GM12878 (cell line): Measurements from ENCODE around the gene THRB. TPM values are rescaled to one million over a fixed set of nuclear protein-coding genes. Genes with fewer than 3 reads are reported as not detected.

Experiments
- ATAC-seq: fragments of 200-7000 bp; cut with Tn5 transposase; 3 replicates; pipeline ENCODE4 v1.9.1; 2020; ENCODE audit warnings: mild to moderate bottlenecking, moderate library complexity
- BruUV-seq: library from RNA; stranded (reverse); fragments of 400-500 nt; replicated peaks from 2 replicates; lab custom pipeline; 2021; lab: Mats Ljungman, UMichigan
- CTCF ChIA-PET: fragments of 300-600 bp; sonication (Branson Sonifier 250); formaldehyde crosslinking; extraction: SDS; loops from one replicate; lab custom pipeline; 2021; ENCODE audit warnings: inconsistent platforms; lab: Yijun Ruan, JAX
- POLR2A ChIA-PET: fragments of 350-600 bp; formaldehyde crosslinking; extraction: SDS; loops from one replicate; lab custom pipeline; 2021; ENCODE audit warnings: inconsistent platforms; lab: Charles Lee
- RAD21 ChIA-PET: fragments of 300-600 bp; sonication (Branson Sonifier 250); formaldehyde crosslinking; loops from one replicate; lab custom pipeline; 2023; ENCODE audit warnings: antibody characterized with exemption; ENCODE audit not compliant: unreplicated experiment; lab: Charles Lee
- SMC1A ChIA-PET: fragments of 300-600 bp; sonication (Branson Sonifier 250); formaldehyde crosslinking; loops from one replicate; lab custom pipeline; 2023; ENCODE audit not compliant: unreplicated experiment, uncharacterized antibody; lab: Charles Lee
- DNase-seq: peaks from one replicate; pipeline ENCODE4 v3.0.0-alpha.2; 2011; ENCODE audit warnings: low read depth, low spot score
- FAIRE-seq: peaks from 3 replicates; lab custom pipeline; 2011; peaks lifted over from hg19 to GRCh38; lab: Jason Lieb, UNC
- H2AFZ ChIP-seq: 2 replicates; pipeline ENCODE4 v1.6.0; 2011; ENCODE audit warnings: low read depth, low read length, control low read depth; ENCODE audit not compliant: control insufficient read depth
- H3K27ac ChIP-seq: 2 replicates; pipeline ENCODE4 v1.5.1; 2011; ENCODE audit warnings: control low read depth; ENCODE audit not compliant: control insufficient read depth, insufficient read depth
- H3K27me3 ChIP-seq, 2 experiments: replicated peaks in 1 of 2; 2 replicates each; pipeline versions ENCODE4 v1.6.0 to v1.6.1; 2011; ENCODE audit warnings: low read length in 1 of 2; ENCODE audit not compliant: control insufficient read depth in 2 of 2, insufficient read depth in 2 of 2
- H3K36me3 ChIP-seq, 2 experiments: 2 replicates each; pipeline ENCODE4 v1.5.1; 2011; ENCODE audit warnings: low read length in 1 of 2; ENCODE audit not compliant: control insufficient read depth in 2 of 2, insufficient read depth in 2 of 2
- H3K4me1 ChIP-seq: 2 replicates; pipeline ENCODE4 v1.6.1; 2011; ENCODE audit warnings: mild to moderate bottlenecking, low read length, moderate library complexity, mixed read lengths; ENCODE audit not compliant: control insufficient read depth, insufficient read depth
- H3K4me2 ChIP-seq: 2 replicates; pipeline ENCODE4 v1.6.0; 2011; ENCODE audit warnings: control low read depth; ENCODE audit not compliant: control insufficient read depth, insufficient read depth
- H3K4me3 ChIP-seq: fragments of 200-600 bp; sonication (generic); 2 replicates; pipeline ENCODE4 v1.5.1; 2016
- H3K79me2 ChIP-seq: 2 replicates; pipeline ENCODE4 v1.6.0; 2011; ENCODE audit warnings: low read length; ENCODE audit not compliant: control insufficient read depth, insufficient read depth
- H3K9ac ChIP-seq: 2 replicates; pipeline ENCODE4 v1.8.0; 2011; ENCODE audit warnings: low read length, control low read depth, mixed read lengths; ENCODE audit not compliant: control insufficient read depth, insufficient read depth
- H3K9me3 ChIP-seq: replicated peaks from 3 replicates; pipeline ENCODE4 v1.5.1; 2011; ENCODE audit warnings: mild to moderate bottlenecking, low read length; ENCODE audit not compliant: control insufficient read depth, insufficient read depth
- H4K20me1 ChIP-seq: 2 replicates; pipeline ENCODE4 v1.6.0; 2011; ENCODE audit not compliant: control insufficient read depth, insufficient read depth
- CBX5 ChIP-seq: sonication (generic); IDR thresholded peaks from 2 replicates; pipeline ENCODE4 v1.6.1; 2016; ENCODE audit warnings: low read depth, moderate library complexity, mild to moderate bottlenecking, inconsistent platforms
- EZH2 ChIP-seq: IDR thresholded peaks from 2 replicates; pipeline ENCODE4 v1.6.1; 2012; ENCODE audit warnings: low read depth, mild to moderate bottlenecking, control low read depth, inconsistent platforms, low read length, borderline replicate concordance; ENCODE audit not compliant: control insufficient read depth
- FOS ChIP-seq: IDR thresholded peaks from 3 replicates; pipeline ENCODE4 v1.6.1; 2011; ENCODE audit warnings: borderline replicate concordance; ENCODE audit not compliant: insufficient read length; ENCODE audit errors: extremely low read depth
- HCFC1 ChIP-seq: fragments of 150-350 bp; IDR thresholded peaks from 2 replicates; pipeline ENCODE4 v1.6.1; 2014; ENCODE audit warnings: low read length
- MEF2A ChIP-seq: IDR thresholded peaks from 2 replicates; pipeline ENCODE4 v1.6.1; 2011; ENCODE audit warnings: low read depth, mild to moderate bottlenecking, low read length, moderate library complexity; ENCODE audit not compliant: insufficient read depth
- NR2F1 ChIP-seq: fragments of 450-650 bp; conservative IDR thresholded peaks from 2 replicates; pipeline ENCODE4 v1.6.1; 2017; ENCODE audit warnings: mild to moderate bottlenecking
- NRF1 ChIP-seq: conservative IDR thresholded peaks from 2 replicates; pipeline ENCODE4 v1.6.1; 2011; ENCODE audit warnings: mild to moderate bottlenecking, low read depth, low read length, improper control_type of control experiment
- RELA ChIP-seq: fragments of 450-650 bp; IDR thresholded peaks from 2 replicates; pipeline ENCODE4 v1.8.0; 2014; ENCODE audit warnings: borderline replicate concordance; ENCODE audit not compliant: partially characterized antibody
- RUNX3 ChIP-seq: IDR thresholded peaks from 2 replicates; pipeline ENCODE4 v1.6.1; 2012; ENCODE audit warnings: low read length, inconsistent platforms
- SUPT20H ChIP-seq: IDR thresholded peaks from 2 replicates; pipeline ENCODE4 v1.6.1; 2011; ENCODE audit warnings: low read depth, mild to moderate bottlenecking, low read length, moderate library complexity, borderline replicate concordance; ENCODE audit not compliant: control insufficient read depth
- ZNF217 ChIP-seq: fragments of 450-650 bp; IDR thresholded peaks from 2 replicates; pipeline ENCODE4 v1.6.1; 2017; ENCODE audit warnings: antibody characterized with exemption, mild to moderate bottlenecking
- ZNF622 ChIP-seq: fragments of 450-650 bp; IDR thresholded peaks from 2 replicates; pipeline ENCODE4 v1.6.1; 2017; ENCODE audit warnings: mild to moderate bottlenecking, inconsistent platforms
- WGBS: methylation state at CpG from one replicate; pipeline ENCODE4 v1.1.6; 2016; ENCODE audit warnings: low lambda C conversion rate; ENCODE audit not compliant: insufficient replicate concordance, insufficient coverage; ENCODE audit errors: missing lambda C conversion rate; 5-methylcytosine and 5-hydroxymethylcytosine counted together
- in situ Hi-C: fragments of 300-500 bp; cut with MboI; formaldehyde crosslinking; loops from 9 replicates; pipeline ENCODE4 v1.14.3; 2018; ENCODE audit warnings: mixed read lengths
- intact Hi-C: fragments of 100-400 bp; cut with micrococcal nuclease; formaldehyde crosslinking; loops from one replicate; pipeline ENCODE4 v1.14.2; 2022; ENCODE audit not compliant: unreplicated experiment
- polyA plus RNA-seq, 11 experiments: library from polyadenylated mRNA; depleted of rRNA in 4 of 11; unstranded in 6 of 11; stranded (reverse) in 5 of 11; fragments of >200 nt; fragmentation: Nextera tagmentation in 4 of 11; fragmentation: Illumina TruSeq in 1 of 11; extraction: Ambion mirVana in 4 of 11; extraction: Trizol in 1 of 11; gene quantifications; 1 replicate in 1 of 11; 2 replicates in 10 of 11; pipeline versions ENCODE4 v1.2.1 to v1.2.3, GENCODE V29; 2011 to 2016; ENCODE audit warnings: inconsistent platforms in 2 of 11, missing spikeins in 2 of 11, low read depth in 1 of 11
- total RNA-seq, 4 experiments: library from RNA; depleted of rRNA in 3 of 4; stranded (reverse); fragments of >200 nt in 3 of 4; fragmentation: Illumina TruSeq in 1 of 4; extraction: Trizol in 1 of 4; gene quantifications; 2 replicates each; pipeline versions ENCODE4 v1.2.1 to v1.2.3, GENCODE V29; 2013 to 2021
- TF ChIP-seq, protein P1 (sequence below): IDR thresholded peaks from 2 replicates; pipeline ENCODE4 v1.6.1; 2011; ENCODE audit warnings: borderline replicate concordance, low read depth, mild to moderate bottlenecking, moderate library complexity, mixed read lengths, low read length; ENCODE audit not compliant: insufficient read depth; ENCODE audit errors: extremely low read length
- TF ChIP-seq, protein P2 (sequence below): fragments of 450-650 bp; conservative IDR thresholded peaks from 2 replicates; pipeline ENCODE4 v1.6.1; 2017; ENCODE audit warnings: mild to moderate bottlenecking, moderate library complexity

THRB gene
- total and polyA plus RNA-seq, 10 of the 15 experiments (the other 5 are each of a cell fraction or from before 2014, with no cell fraction given) = 0.05 TPM; not detected in 9

DNA sequence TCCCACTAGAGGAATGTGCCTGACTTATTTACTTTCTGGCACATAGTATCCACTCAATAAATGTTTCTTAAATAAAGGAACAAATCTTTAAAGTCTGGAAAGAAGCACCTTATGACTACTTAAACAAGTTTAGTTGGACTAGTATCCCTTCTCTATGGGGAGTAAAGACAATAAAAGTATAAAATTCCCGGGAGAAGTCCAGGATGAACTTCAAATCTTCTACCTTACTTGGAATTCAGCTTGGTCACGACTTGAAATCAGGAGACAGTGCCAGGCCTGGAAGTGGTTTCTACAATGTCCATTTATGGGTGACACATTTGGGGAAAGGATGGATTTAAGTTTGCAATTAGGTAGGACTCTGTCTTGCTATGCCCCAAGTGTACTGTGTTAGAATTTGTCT is 353.1 kb downstream of the THRB start:
- Histone ChIP-seq H4K20me1 (no peaks in the 10 kb centered on the region), H3K4me1 (no peaks in the 10 kb centered on the region), H3K36me3 (no peaks in the 10 kb centered on the region), H3K4me3 (no peak overlapping the region), H3K79me2 (no peaks in the 10 kb centered on the region), H3K27ac (no peak overlapping the region), H3K9ac (no peak overlapping the region), H3K4me2 (no peak overlapping the region), H2AFZ (no peak overlapping the region), H3K9me3 (no peaks in the 10 kb centered on the region), H3K27me3 (no peaks in the 10 kb centered on the region)
- DNase-seq = no peak
- in situ Hi-C loops = no loop called here
- intact Hi-C loops = no loop called here
- ChIA-PET POLR2A (no interaction called here), SMC1A (no interaction called here), RAD21 (no interaction called here), CTCF (no interaction called here)
- no TSS peak for BruUV-seq
- ATAC-seq = no peak
- FAIRE-seq = no peak
- WGBS = 3% methylated on average over 2 of the region's 2 CpGs
- TF ChIP-seq NRF1 (no peak), EZH2 (no peak), RELA (no peak), NR2F1 (no peak), ZNF622 (no peak), HCFC1 (no peak), SUPT20H (no peak), MEF2A (no peak), ZNF217 (no peak), RUNX3 (no peak), FOS (no peak), CBX5 (no peak)
- TF ChIP-seq, protein P1, sequence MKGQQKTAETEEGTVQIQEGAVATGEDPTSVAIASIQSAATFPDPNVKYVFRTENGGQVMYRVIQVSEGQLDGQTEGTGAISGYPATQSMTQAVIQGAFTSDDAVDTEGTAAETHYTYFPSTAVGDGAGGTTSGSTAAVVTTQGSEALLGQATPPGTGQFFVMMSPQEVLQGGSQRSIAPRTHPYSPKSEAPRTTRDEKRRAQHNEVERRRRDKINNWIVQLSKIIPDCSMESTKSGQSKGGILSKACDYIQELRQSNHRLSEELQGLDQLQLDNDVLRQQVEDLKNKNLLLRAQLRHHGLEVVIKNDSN = no peak
- TF ChIP-seq, protein P2, sequence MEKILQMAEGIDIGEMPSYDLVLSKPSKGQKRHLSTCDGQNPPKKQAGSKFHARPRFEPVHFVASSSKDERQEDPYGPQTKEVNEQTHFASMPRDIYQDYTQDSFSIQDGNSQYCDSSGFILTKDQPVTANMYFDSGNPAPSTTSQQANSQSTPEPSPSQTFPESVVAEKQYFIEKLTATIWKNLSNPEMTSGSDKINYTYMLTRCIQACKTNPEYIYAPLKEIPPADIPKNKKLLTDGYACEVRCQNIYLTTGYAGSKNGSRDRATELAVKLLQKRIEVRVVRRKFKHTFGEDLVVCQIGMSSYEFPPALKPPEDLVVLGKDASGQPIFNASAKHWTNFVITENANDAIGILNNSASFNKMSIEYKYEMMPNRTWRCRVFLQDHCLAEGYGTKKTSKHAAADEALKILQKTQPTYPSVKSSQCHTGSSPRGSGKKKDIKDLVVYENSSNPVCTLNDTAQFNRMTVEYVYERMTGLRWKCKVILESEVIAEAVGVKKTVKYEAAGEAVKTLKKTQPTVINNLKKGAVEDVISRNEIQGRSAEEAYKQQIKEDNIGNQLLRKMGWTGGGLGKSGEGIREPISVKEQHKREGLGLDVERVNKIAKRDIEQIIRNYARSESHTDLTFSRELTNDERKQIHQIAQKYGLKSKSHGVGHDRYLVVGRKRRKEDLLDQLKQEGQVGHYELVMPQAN = no peak
